RWPE1 (cell line): ENCODE results near the gene PTPRQ.
A peak's percentile ranks its signal among the peaks of the same experiment; 100 is the strongest.

Source experiments
- CTCF ChIA-PET: fragments of 350-600 bp; sonication (Branson Sonifier 250); formaldehyde crosslinking; extraction: SDS; loops from one replicate; lab custom pipeline; 2021; lab: Yijun Ruan, JAX
- POLR2A ChIA-PET: fragments of 400-600 bp; formaldehyde crosslinking; extraction: SDS; loops from one replicate; lab custom pipeline; 2020; ENCODE audit warnings: antibody characterized with exemption; ENCODE audit not compliant: low non-redundant PET; lab: Yijun Ruan, JAX
- DNase-seq: peaks from one replicate; pipeline ENCODE4 v3.0.0; 2012; ENCODE audit warnings: low spot score
- H3K27ac ChIP-seq: fragments of 450-650 bp; 2 replicates; pipeline ENCODE4 v1.5.1; 2017
- CTCF ChIP-seq: fragments of 450-650 bp; conservative IDR thresholded peaks from 2 replicates; pipeline ENCODE4 v1.5.1; 2017; ENCODE audit warnings: low read depth, mild to moderate bottlenecking

Gene PTPRQ

GRCh38 chr12:80582431-80582830 is 138.4 kb downstream of the PTPRQ start:
- no peak overlapping the region for H3K27ac ChIP-seq
- ChIA-PET POLR2A (no interaction called here), CTCF (no interaction called here)
- no peak for DNase-seq
- TF ChIP-seq CTCF, result no peak

DNA sequence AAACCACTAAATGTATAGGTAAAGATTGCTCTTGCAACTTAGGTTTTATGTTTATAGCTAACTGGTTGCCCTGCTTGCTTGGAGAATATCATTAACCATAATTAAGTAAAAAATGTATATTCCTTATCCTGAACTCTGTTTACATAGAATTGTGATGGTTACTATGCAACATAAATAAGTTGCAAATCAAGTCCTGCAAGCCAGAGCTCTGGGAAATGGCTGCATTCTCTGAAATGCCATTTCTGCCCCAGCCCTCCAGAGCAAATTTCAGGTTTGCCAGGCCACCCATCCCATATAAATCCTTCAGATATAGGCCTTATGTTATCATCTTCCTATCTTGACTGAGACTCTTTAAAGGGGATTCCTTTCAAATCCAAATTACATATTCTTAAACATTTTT is 145.0 kb downstream of the PTPRQ start:
- CTCF ChIA-PET, result interaction anchor here (0.6 kb wide), 1 partner anchor 89 kb away, joined by 3 read pairs; no protein-coding TSS in a partner anchor

GRCh38 chr12:80590085-80590484 is 146.1 kb downstream of the PTPRQ start:
- DNase-seq, result no peak
- TF ChIP-seq CTCF, result no peak
- CTCF ChIA-PET, result no interaction called here
- no peak overlapping the region for H3K27ac ChIP-seq
- POLR2A ChIA-PET, result no interaction called here

More for the DNA sequence above, 145.0 kb downstream of the PTPRQ start:
- no peak overlapping the region for H3K27ac ChIP-seq
- DNase-seq, result no peak
- TF ChIP-seq CTCF, result no peak
- POLR2A ChIA-PET, result no interaction called here

DNA sequence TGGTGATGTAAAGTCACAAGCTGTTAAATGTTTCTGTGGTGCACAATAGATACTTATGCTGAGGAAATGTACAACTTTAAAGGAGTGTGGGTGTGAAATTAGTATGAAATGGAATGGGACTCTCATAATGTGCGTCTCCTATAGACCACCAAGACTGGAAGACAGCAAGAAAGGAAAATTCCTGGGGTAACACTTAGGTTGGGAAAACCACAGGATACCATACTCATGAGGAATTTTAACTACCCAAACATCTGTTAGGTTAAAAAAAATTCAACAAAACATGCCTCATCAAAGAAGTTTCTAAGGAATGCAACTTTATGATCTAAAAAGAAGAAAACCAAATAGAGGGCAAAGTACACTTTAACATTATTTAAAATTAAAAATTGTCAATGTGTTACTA is 149.7 kb downstream of the PTPRQ start:
- ChIA-PET CTCF (no interaction called here), POLR2A (no interaction called here)
- no peak overlapping the region for H3K27ac ChIP-seq
- TF ChIP-seq CTCF, result no peak
- no peak for DNase-seq

DNA sequence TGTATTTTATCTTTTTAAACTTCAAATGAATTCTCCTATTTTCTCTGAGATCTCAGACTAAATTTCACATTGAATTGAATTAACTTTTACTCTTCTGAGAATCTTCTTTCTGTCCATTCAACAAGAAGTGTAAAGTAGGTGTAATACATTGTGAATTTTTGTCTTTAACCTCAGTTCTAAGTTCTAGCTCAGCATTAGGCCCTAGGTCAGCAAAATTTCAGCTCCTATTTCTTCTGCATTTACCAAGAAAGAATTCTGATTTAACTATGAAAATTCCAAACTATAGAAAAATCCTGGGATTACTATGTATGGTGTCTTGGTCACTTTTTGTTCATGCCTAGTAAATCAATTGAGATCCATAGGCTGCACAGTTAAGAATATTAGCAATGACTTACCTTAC is 152.5 kb downstream of the PTPRQ start:
- POLR2A ChIA-PET, result no interaction called here
- H3K27ac ChIP-seq, result no peak overlapping the region
- DNase-seq, result no peak
- CTCF ChIA-PET, result interaction anchor here (0.9 kb wide), 1 partner anchor 123 kb away, joined by 3 read pairs; no protein-coding TSS in a partner anchor
- no peak for TF ChIP-seq CTCF

GRCh38 chr12:80598004-80598606 is 154.1 kb downstream of the PTPRQ start:
- ChIA-PET CTCF (interaction anchor here (1.8 kb wide), 1 partner anchor 125 kb away, joined by 12 read pairs; no protein-coding TSS in a partner anchor), POLR2A (no interaction called here)
- DNase-seq, result peak; percentile 52
- H3K27ac ChIP-seq, result no peak overlapping the region
- TF ChIP-seq CTCF, result peak; percentile 66
